ENCODE measurements around the gene APBB2. TPM values are rescaled to one million over a fixed set of nuclear protein-coding genes. Genes with fewer than 3 reads are reported as not detected.

Gene APBB2
- total and polyA plus RNA-seq, 10 of the 15 experiments (the other 5 are each of a cell fraction or from before 2014, with no cell fraction given): 2.7 to 24.6 (median 19.0) TPM

- TF ChIP-seq MLLT1 (IDR thresholded peaks at IDR 0.05) (peak; percentile 15; the same call in 1 of the 2 replicates), TAF1 (IDR thresholded peaks at IDR 0.05; ENCODE audit: borderline replicate concordance, low read depth, low read length) (peak; percentile 62; the same call in 1 of the 2 replicates), IKZF1 (conservative IDR thresholded peaks at IDR 0.05) (peak; percentile 92), CHD2 (IDR thresholded peaks at IDR 0.05; ENCODE audit: borderline replicate concordance, low read depth, low read length) (0 out of 2 replicates have a peak, but pooled peaks have one; percentile 35), PBX3 (IDR thresholded peaks at IDR 0.05; ENCODE audit: insufficient replicate concordance, low read depth, low read length) (no peak), RB1 (IDR thresholded peaks at IDR 0.05; ENCODE audit: borderline replicate concordance) (peak; percentile 39; the same call in 1 of the 2 replicates), BCL11A (IDR thresholded peaks at IDR 0.05; ENCODE audit: low read depth, low read length) (no peak), NFXL1 (IDR thresholded peaks at IDR 0.05; ENCODE audit: borderline replicate concordance) (no peak), DPF2 (IDR thresholded peaks at IDR 0.05) (no peak), YBX1 (IDR thresholded peaks at IDR 0.05) (no peak), POU2F2 (IDR thresholded peaks at IDR 0.05; ENCODE audit: borderline replicate concordance, low read depth, low read length) (peak; percentile 49; the same call in 1 of the 3 replicates), ZNF217 (IDR thresholded peaks at IDR 0.05) (no peak), ATF7 (IDR thresholded peaks at IDR 0.05; ENCODE audit: low read depth) (peak; percentile 50; the same call in 1 of the 2 replicates), HDGF (IDR thresholded peaks at IDR 0.05) (no peak), BACH1 (IDR thresholded peaks at IDR 0.05; ENCODE audit: borderline replicate concordance) (peak; percentile 56; the same call in 1 of the 2 replicates), ZNF207 (IDR thresholded peaks at IDR 0.05; ENCODE audit: borderline replicate concordance) (peak; percentile 35; the same call in 1 of the 2 replicates), GABPA (IDR thresholded peaks at IDR 0.05; ENCODE audit: low read depth) (peak; percentile 86), MTA3 (IDR thresholded peaks at IDR 0.05; ENCODE audit: borderline replicate concordance, low read length) (no peak), MYB (IDR thresholded peaks at IDR 0.05; ENCODE audit: borderline replicate concordance, low read depth, low read length) (no peak), EP300 (IDR thresholded peaks at IDR 0.05; ENCODE audit: borderline replicate concordance in 1 of 2, control insufficient read depth in 1 of 2, low read depth in 2 of 2, low read length in 2 of 2) (no peak), PAX5 (IDR thresholded peaks at IDR 0.05; ENCODE audit: borderline replicate concordance, low read depth, low read length) (0 out of 2 replicates have a peak, but pooled peaks have one; percentile 59), TCF3 (IDR thresholded peaks at IDR 0.05; ENCODE audit: borderline replicate concordance, insufficient read depth, low read depth, low read length) (peak; percentile 77; the same call in 1 of the 2 replicates), BRCA1 (IDR thresholded peaks at IDR 0.05; ENCODE audit: low read depth, low read length) (no peak)
- TF ChIP-seq, protein P1, sequence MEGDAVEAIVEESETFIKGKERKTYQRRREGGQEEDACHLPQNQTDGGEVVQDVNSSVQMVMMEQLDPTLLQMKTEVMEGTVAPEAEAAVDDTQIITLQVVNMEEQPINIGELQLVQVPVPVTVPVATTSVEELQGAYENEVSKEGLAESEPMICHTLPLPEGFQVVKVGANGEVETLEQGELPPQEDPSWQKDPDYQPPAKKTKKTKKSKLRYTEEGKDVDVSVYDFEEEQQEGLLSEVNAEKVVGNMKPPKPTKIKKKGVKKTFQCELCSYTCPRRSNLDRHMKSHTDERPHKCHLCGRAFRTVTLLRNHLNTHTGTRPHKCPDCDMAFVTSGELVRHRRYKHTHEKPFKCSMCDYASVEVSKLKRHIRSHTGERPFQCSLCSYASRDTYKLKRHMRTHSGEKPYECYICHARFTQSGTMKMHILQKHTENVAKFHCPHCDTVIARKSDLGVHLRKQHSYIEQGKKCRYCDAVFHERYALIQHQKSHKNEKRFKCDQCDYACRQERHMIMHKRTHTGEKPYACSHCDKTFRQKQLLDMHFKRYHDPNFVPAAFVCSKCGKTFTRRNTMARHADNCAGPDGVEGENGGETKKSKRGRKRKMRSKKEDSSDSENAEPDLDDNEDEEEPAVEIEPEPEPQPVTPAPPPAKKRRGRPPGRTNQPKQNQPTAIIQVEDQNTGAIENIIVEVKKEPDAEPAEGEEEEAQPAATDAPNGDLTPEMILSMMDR (IDR thresholded peaks at IDR 0.05 in 2 of 3, conservative IDR thresholded peaks at IDR 0.05 in 1 of 3; ENCODE audit: control insufficient read depth in 2 of 3, extremely low read depth in 1 of 3, insufficient read depth in 1 of 3, low read depth in 3 of 3, low read length in 3 of 3): peak; percentile 17 to 23 (median 19); a peak in 2 of 6 replicates
- TF ChIP-seq, protein P2, sequence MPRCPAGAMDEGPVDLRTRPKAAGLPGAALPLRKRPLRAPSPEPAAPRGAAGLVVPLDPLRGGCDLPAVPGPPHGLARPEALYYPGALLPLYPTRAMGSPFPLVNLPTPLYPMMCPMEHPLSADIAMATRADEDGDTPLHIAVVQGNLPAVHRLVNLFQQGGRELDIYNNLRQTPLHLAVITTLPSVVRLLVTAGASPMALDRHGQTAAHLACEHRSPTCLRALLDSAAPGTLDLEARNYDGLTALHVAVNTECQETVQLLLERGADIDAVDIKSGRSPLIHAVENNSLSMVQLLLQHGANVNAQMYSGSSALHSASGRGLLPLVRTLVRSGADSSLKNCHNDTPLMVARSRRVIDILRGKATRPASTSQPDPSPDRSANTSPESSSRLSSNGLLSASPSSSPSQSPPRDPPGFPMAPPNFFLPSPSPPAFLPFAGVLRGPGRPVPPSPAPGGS (IDR thresholded peaks at IDR 0.05; ENCODE audit: borderline replicate concordance, insufficient read depth, low read depth, low read length, poor library complexity, severe bottlenecking): no peak
Observed at GRCh38 chr4:41216294-41217019, 2.1 kb upstream of the APBB2 start (continued).
